Activated CD4-positive, alpha-beta T cell treated with anti-CD3 and anti-CD28 coated beads, Interleukin-2, amount 10 ng/mL, durations not matched to agents 24 days and 14 days (primary cell): Measurements from ENCODE around the gene TMEM250. TPM values are rescaled to one million over a fixed set of nuclear protein-coding genes. Genes with fewer than 3 reads are reported as not detected.

Experiments used
- DNase-seq: peaks from one replicate; pipeline ENCODE4 v3.0.0; 2022
- H3K27ac Mint-ChIP-seq: one replicate; pipeline ENCODE4 v1.8.0; 2022; ENCODE audit warnings: mild to moderate bottlenecking, mixed read lengths
- H3K27me3 Mint-ChIP-seq: one replicate; pipeline ENCODE4 v1.8.0; 2022; ENCODE audit warnings: mixed read lengths
- H3K36me3 Mint-ChIP-seq: one replicate; pipeline ENCODE4 v1.8.0; 2022; ENCODE audit warnings: low read depth, mild to moderate bottlenecking, mixed read lengths
- H3K4me1 Mint-ChIP-seq: one replicate; pipeline ENCODE4 v1.8.0; 2021; ENCODE audit warnings: mixed read lengths
- H3K4me3 Mint-ChIP-seq: one replicate; pipeline ENCODE4 v1.8.0; 2022; ENCODE audit warnings: mild to moderate bottlenecking, moderate library complexity, mixed read lengths
- H3K9me3 Mint-ChIP-seq: one replicate; pipeline ENCODE4 v1.8.0; 2021; ENCODE audit warnings: mixed read lengths
- intact Hi-C: fragments of 100-400 bp; cut with micrococcal nuclease; formaldehyde crosslinking; loops from one replicate; pipeline ENCODE4 v1.15.1; 2023
- total RNA-seq: library from RNA; stranded (reverse); gene quantifications from 2 replicates; pipeline ENCODE4 v1.2.3, GENCODE V29; 2022

Gene TMEM250
- total RNA-seq, 1 donor from 2014 or later = 52.7 TPM

DNA sequence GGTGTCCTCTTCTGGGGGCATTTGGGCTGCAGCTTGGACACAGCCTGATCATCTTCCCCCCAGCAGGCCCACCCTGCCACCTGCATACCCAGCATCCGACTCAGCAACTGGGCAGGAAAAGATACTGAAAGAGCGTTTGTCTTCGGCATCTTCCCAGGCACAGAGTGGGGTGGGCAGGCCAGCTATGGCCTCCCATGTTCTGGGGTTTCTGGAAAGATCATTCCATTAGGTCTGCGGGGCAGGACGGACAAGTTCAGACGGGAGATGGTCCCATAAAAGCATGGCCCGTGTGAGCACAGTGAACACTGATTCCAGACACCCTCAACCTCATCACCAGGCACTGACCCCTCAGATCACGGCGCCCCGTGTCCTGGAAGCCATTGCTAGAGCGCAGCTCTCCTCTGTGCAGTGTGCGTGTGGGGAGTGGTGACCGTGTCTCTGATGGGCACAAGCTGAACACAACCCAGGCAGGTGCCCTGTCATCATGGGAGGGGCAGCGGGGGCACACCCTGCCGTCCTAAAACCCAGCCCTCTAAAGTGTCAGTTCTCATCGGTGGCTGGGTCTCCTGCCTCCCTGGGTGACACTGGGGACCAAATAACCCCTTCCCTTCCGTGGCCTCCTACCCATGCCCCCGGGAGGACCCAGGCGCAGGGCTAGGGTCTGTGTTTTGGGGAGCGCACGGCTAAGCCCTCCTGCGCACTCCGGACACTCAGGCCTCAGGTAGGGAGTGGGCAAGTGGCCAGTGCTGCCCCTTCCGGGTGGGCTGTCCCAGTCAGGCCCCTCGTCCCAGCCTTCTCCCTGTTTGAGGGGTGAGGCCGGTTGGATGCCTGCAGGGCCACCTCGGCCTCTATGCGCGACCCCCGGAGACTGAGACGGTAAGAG is 13.2 kb upstream of the TMEM250 start:
- Mint-ChIP-seq H3K4me1 (no peaks in the 10 kb centered on the region), H3K27ac (no peak overlapping the region), H3K9me3 (no peaks in the 10 kb centered on the region), H3K4me3 (no peak overlapping the region), H3K27me3 (peaks cover 19% of the 10 kb centered on the region), H3K36me3 (no peaks in the 10 kb centered on the region)
- no peak for DNase-seq
- intact Hi-C loops = no loop called here

DNA sequence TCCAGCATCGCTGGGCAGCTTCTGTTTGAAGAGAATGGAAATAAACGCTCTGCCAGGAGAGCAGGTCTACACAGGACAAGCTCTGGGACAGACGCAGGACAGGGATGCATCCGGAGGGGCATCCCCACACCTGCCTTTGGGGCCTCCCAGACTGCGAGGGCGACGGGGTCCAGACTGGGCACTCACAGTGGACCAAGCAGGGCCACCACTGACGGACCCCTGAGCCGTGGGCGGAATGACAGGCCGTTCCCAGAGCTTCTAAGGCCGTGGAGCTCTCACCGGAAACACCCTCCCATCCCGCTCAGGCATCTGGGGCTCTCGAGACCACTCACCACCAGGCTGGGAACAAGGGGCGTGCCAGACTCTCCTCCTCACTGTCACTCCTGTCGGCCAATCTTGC is 10.5 kb upstream of the TMEM250 start:
- Mint-ChIP-seq H3K27me3 (peaks cover 15% of the 10 kb centered on the region), H3K27ac (no peak overlapping the region), H3K9me3 (peaks cover 6% of the 10 kb centered on the region), H3K4me1 (no peaks in the 10 kb centered on the region), H3K36me3 (no peaks in the 10 kb centered on the region), H3K4me3 (no peak overlapping the region)
- no peak for DNase-seq
- intact Hi-C loops = loop anchor here (10.0 kb wide), 2 partner anchors 264 to 424 kb away; partner anchors contain the start of gene KCNT1

DNA sequence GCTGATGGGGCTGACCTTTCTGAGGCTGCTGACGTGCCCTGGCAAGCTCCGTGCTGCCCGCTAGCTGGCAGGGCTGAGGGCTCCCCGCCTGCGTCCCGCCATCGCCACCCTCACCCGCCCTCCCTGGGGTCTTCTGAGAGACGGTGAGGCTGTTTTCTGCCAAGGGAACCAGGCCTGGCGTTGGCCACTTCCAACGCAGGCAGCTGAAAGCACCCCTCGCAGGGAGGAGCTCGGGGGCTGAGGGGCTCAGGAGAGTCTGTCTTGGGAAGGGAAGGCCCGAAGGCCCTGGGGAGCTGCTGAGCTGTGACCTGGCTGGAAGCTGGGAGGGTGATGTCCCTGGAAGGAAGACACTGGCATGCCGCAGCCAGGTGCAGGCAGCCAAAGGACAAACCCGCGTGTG is 9.8 kb upstream of the TMEM250 start:
- intact Hi-C loops = loop anchor here (10.0 kb wide), 2 partner anchors 264 to 424 kb away; partner anchors contain the start of gene KCNT1
- no peaks in the 10 kb centered on the region for H3K4me1 Mint-ChIP-seq
- no peak for DNase-seq
- peaks cover 6% of the 10 kb centered on the region for H3K9me3 Mint-ChIP-seq
- no peaks in the 10 kb centered on the region for H3K36me3 Mint-ChIP-seq
- peaks cover 8% of the 10 kb centered on the region for H3K27me3 Mint-ChIP-seq
- H3K27ac Mint-ChIP-seq = no peak overlapping the region
- H3K4me3 Mint-ChIP-seq = no peak overlapping the region

DNA sequence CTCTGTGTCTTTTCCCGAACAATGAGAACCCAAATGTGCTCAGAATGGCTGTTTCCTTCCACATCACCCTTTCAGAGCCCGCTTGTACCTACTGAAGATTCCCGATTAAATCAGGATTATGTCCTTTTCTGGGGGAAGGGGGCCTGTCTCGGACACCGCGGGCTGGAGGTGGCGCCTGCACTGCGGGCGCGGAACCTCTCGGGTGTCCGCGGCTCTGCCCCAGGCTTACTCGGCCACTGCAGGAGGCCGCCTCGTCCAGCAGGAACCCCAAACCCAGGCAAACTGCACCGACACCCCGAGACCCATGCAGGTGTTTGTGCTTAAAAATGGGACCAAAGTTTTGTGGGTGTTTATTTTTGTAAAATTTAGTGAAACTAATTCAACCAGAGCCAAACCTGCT is 8.6 kb upstream of the TMEM250 start:
- Mint-ChIP-seq H3K36me3 (no peaks in the 10 kb centered on the region), H3K27me3 (peaks cover 7% of the 10 kb centered on the region), H3K4me1 (no peaks in the 10 kb centered on the region), H3K27ac (no peak overlapping the region), H3K9me3 (peaks cover 6% of the 10 kb centered on the region), H3K4me3 (no peak overlapping the region)
- intact Hi-C loops = loop anchor here (10.0 kb wide), 2 partner anchors 263 to 423 kb away; partner anchors contain the start of gene KCNT1
- no peak for DNase-seq

DNA sequence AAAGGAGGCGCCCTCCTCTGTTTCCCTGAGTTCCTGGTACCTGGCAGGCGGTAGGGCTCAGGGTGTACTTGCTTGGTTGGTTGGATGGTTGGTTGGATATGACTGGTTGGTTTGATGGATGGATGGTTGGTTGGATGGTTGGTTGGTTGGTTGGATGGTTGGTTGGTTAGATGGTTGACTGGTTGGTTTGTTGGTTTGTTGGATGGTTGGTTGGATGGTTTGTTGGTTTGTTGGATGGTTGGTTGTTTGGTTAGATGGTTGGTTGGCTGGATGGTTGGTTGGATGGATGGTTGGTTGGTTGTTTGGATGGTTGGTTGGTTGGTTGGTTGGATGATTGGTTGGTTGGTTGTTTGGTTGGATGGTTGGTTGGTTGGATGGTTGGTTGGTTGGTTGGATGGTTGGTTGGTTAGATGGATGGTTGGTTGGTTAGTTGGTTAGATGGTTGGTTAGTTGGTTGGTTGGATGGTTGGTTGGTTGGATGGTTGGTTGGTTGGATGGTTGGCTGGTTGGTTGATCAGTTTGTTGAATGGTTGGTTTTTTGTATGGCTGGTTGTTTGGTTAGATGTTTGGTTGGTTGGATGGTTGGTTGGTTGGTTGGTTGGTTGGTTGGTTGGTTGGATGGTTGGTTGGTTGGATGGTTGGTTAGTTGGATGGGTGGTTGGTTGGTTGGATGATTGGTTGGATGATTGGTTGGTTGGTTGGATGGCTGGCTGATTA is 6.5 kb upstream of the TMEM250 start:
- intact Hi-C loops = loop anchor here (10.0 kb wide), 2 partner anchors 260 to 420 kb away; partner anchors contain the start of gene KCNT1
- Mint-ChIP-seq H3K36me3 (no peaks in the 10 kb centered on the region), H3K27ac (no peak overlapping the region), H3K27me3 (no peaks in the 10 kb centered on the region), H3K4me3 (no peak overlapping the region), H3K4me1 (no peaks in the 10 kb centered on the region), H3K9me3 (peaks cover 6% of the 10 kb centered on the region)
- DNase-seq = no peak

- peaks cover 6% of the 10 kb centered on the region for H3K9me3 Mint-ChIP-seq
- H3K27me3 Mint-ChIP-seq = no peaks in the 10 kb centered on the region
- intact Hi-C loops = loop anchor here (1.0 to 10.0 kb wide), 4 partner anchors 33 to 418 kb away; partner anchors contain the start of gene KCNT1
- no peak overlapping the region for H3K4me3 Mint-ChIP-seq
- no peak overlapping the region for H3K27ac Mint-ChIP-seq
- H3K36me3 Mint-ChIP-seq = no peaks in the 10 kb centered on the region
- peak; percentile 94 for DNase-seq
- no peaks in the 10 kb centered on the region for H3K4me1 Mint-ChIP-seq
Observed at GRCh38 chr9:136122425-136123383, 4.0 kb upstream of the TMEM250 start.

- intact Hi-C loops = loop anchor here (10.0 kb wide), 2 partner anchors 257 to 417 kb away; partner anchors contain the start of gene KCNT1
- H3K27ac Mint-ChIP-seq = no peak overlapping the region
- DNase-seq = no peak
- no peak overlapping the region for H3K4me3 Mint-ChIP-seq
- no peaks in the 10 kb centered on the region for H3K36me3 Mint-ChIP-seq
- no peaks in the 10 kb centered on the region for H3K27me3 Mint-ChIP-seq
- no peaks in the 10 kb centered on the region for H3K4me1 Mint-ChIP-seq
- peaks cover 6% of the 10 kb centered on the region for H3K9me3 Mint-ChIP-seq
Observed at GRCh38 chr9:136121801-136122200, 3.1 kb upstream of the TMEM250 start.

DNA sequence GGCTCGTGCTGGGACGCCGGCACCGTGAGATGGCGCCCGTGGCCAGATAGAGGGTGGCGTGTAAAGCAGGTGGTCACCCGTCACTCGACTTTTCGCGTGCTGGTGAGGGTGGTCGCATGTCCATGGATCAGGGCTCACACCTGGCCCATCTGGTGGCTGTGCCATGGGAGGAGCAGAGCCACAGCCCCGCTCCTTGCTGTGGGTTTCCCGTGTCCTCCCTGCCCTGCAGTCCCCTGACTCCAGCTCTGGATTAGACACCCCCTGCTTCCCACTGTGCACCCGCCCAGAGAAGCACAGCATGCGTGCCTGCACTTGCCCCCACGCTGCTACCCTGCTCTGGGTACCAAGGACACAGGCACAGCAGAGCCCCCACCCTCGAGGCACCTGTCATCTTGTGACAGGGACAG is 1.8 kb upstream of the TMEM250 start:
- Mint-ChIP-seq H3K27me3 (no peaks in the 10 kb centered on the region), H3K4me3 (no peak overlapping the region), H3K27ac (no peak overlapping the region), H3K36me3 (peaks cover 3% of the 10 kb centered on the region), H3K9me3 (peaks cover 6% of the 10 kb centered on the region), H3K4me1 (no peaks in the 10 kb centered on the region)
- intact Hi-C loops = loop anchor here (10.0 kb wide), 2 partner anchors 256 to 416 kb away; partner anchors contain the start of gene KCNT1
- DNase-seq = no peak

DNA sequence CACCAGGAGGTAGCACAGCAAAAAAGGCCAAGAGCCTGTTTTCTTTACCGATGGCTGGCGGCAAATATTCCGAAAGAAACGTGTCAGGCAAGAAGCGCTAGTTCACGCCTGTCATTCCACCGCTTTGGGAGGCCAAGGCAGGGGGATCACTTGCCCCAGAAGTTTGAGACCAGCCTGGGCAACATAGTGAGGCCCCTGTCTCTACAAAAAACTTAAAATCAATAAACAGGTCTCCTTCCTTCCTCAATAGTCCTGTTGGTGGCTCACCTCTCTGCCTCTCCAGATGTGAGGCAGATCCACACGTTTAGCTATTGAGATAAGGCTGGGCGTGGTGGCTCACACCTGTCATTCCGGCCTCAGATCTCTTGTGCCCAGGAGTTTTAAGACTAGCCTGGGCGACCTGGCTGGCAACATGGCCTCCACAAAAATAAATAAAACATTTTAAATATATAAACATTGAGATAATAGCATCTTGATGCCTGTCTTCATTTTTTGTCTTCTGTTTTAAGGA is 1.3 kb upstream of the TMEM250 start:
- Mint-ChIP-seq H3K27ac (peak overlapping the region; percentile 78), H3K36me3 (peaks cover 5% of the 10 kb centered on the region), H3K9me3 (peaks cover 2% of the 10 kb centered on the region), H3K4me3 (peak overlapping the region; percentile 82), H3K4me1 (peaks cover 1% of the 10 kb centered on the region), H3K27me3 (no peaks in the 10 kb centered on the region)
- intact Hi-C loops = loop anchor here (2.0 to 10.0 kb wide), 4 partner anchors 25 to 415 kb away; partner anchors contain the start of genes KCNT1, NACC2 and UBAC1
- DNase-seq = no peak

DNA sequence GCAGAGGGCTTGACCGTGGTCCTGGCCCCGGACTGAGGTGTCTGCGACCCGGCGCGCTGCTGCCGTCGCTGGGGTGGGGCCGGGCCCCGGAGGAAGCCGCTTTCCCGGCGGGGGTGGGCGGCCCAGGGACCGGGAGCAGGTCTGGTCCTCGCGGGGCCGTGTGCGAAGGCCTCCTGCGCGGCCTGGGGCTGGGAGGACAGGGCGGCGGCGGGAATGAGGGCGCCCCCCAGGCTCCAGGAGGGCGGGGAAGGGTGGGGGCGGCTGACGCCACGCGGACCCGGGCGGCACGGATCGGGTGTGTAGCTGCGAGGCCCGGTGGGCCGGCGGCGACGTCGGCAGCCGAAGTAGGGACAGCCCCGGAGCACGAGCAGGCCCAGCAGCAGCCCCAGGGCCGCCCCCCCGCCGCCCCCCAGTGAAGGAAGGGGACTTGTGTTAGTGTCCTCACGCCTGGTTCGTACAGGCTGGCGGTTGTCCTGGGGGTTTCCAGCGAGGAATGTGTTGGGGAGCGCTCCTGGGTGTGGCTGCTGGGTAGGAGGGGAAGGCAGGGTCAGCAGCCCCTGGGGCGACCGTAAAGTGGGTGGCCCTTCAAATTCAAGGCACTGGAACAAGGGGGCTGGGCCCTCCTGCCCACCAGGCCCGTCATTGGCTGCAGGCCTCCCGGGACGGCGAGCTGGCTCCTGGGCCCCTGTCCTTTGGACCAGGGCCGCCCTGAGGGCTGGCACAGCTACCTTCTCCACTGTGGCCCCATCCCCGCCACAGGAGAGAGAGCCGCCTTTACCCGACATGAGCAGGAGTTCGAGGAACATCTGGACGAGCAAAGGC is 597 bp upstream of the TMEM250 start:
- H3K27me3 Mint-ChIP-seq = no peaks in the 10 kb centered on the region
- DNase-seq = peak; percentile 79
- intact Hi-C loops = loop anchor here (2.0 kb wide), 2 partner anchors 24 to 158 kb away; partner anchors contain the start of genes NACC2 and UBAC1

DNA sequence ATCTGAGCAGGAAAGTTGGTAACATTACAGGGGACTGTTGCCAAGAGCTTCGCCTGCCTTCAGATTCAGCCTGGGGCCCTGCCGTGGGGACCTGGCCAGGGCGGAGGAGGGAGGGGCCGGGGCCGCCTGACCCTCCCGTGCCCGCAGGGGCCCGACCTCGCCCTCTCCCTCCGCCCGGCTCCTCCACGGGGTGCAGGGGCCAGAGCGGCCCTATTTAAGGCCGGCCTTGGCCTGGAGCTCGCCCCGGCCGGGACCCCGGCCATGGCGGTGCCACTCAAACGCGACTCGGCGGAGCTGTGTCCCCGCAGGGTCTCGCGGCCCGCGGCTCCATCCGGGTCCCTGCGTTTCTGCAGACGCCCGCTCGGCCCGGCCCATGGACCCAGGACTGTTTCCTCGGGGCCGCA is 757 bp downstream of the TMEM250 start:
- peaks cover 15% of the 10 kb centered on the region for H3K4me1 Mint-ChIP-seq
- peak overlapping the region; percentile 85 for H3K27ac Mint-ChIP-seq
- no peak for DNase-seq
- peaks cover 15% of the 10 kb centered on the region for H3K36me3 Mint-ChIP-seq
- intact Hi-C loops = loop anchor here (1.0 to 2.0 kb wide), 3 partner anchors 9 to 157 kb away; partner anchors contain the start of genes NACC2 and UBAC1
- no peaks in the 10 kb centered on the region for H3K27me3 Mint-ChIP-seq
- H3K9me3 Mint-ChIP-seq = no peaks in the 10 kb centered on the region
- H3K4me3 Mint-ChIP-seq = peak overlapping the region; percentile 84

More for the DNA sequence above, 597 bp upstream of the TMEM250 start:
- Mint-ChIP-seq H3K4me3 (peak overlapping the region; percentile 82), H3K27ac (peak overlapping the region; percentile 83), H3K36me3 (peaks cover 8% of the 10 kb centered on the region), H3K9me3 (no peaks in the 10 kb centered on the region), H3K4me1 (peaks cover 4% of the 10 kb centered on the region)

- peak overlapping the region; percentile 85 for H3K27ac Mint-ChIP-seq
- no peaks in the 10 kb centered on the region for H3K27me3 Mint-ChIP-seq
- H3K36me3 Mint-ChIP-seq = peaks cover 15% of the 10 kb centered on the region
- H3K4me1 Mint-ChIP-seq = peaks cover 15% of the 10 kb centered on the region
- peak; percentile 75 for DNase-seq
- H3K9me3 Mint-ChIP-seq = no peaks in the 10 kb centered on the region
- H3K4me3 Mint-ChIP-seq = peak overlapping the region; percentile 84
- intact Hi-C loops = no loop called here
Observed at GRCh38 chr9:136117291-136117915, 1.3 kb downstream of the TMEM250 start.
